Activated CD4-positive, alpha-beta T cell treated with anti-CD3 and anti-CD28 coated beads, Interleukin-2, amount 50 U/mL, for 48 hours (primary cell): ENCODE measurements around the gene EML6.
A peak's percentile ranks its signal among the peaks of the same experiment; 100 is the strongest.

Source experiments
- DNase-seq, 2 experiments: peaks; one replicate each; pipeline ENCODE4 v3.0.0-alpha.2; 2020

Gene EML6

DNA sequence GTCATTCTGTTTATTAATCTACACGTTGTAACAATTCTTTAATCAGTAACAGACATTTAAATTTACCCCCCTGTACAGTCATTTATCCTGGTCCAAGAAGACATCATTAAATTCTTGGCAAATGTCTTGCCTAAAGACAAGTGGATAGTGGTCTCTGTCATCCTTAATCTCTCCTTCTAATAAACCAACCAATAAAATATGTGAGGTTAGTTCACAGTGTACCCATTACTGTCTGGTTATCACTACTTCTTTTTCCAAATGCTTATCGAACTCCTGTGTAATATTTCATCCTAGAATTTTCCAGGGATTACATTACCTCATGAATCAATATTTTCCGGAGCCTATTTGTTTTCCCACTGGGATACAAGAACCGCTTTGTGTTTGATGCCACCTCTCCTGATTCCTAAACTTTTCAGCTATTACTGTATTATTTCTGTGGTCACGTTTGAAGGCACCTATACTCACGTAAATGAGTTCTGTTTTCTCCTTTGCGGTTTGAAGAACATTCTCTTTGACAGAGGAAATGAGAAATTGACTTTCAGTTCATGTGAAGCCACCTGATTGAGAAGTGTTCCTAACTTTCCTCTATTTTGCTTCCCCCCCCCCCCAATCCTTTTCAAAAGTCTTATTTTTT, 195.3 kb downstream of the EML6 start:
- DNase-seq, result no peak

GRCh38 chr2:54920660-54921059, 197.2 kb downstream of the EML6 start:
- DNase-seq, result no peak

DNA sequence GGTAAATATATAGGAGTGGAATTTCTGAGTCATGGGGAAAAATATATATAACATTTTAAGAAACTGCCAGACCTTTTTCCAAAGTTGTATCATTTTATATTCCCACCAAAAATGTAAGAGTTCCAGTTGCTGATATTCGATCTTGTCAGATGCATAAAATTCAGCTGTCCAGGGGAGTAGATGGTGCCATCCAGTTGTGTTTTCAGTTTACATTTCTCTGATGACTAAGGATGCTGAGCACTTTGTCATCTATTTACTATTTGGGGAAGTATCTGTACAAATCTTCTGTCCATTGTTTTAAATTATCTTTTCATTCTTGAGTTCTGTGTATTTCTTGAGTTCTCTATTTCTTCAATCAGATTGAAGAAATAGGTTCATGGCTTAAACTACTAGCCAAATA, 200.7 kb downstream of the EML6 start:
- no peak for DNase-seq

DNA sequence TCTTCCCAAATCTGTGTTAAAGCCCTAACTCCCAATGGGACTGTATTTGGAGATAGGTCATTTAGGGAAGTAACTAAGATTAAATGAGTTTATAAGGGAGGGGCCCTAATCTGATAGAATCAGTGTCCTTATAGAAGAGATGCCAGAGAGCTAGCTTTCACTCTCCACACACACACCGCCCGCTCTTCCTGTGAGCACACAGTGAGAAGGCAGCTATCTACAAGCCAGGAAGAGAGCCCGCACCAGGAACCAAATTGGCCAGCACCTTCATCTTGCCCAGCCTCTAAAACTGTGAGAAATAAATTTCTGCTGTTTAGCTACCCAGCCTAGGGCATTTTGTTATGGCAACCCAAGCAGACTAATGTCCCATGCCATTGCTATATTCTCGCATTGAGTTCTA, 201.6 kb downstream of the EML6 start:
- no peak for DNase-seq

GRCh38 chr2:54927085-54927750, 203.8 kb downstream of the EML6 start:
- no peak for DNase-seq

- no peak for DNase-seq
Measured at GRCh38 chr2:54927751-54928615, 204.5 kb downstream of the EML6 start.

DNA sequence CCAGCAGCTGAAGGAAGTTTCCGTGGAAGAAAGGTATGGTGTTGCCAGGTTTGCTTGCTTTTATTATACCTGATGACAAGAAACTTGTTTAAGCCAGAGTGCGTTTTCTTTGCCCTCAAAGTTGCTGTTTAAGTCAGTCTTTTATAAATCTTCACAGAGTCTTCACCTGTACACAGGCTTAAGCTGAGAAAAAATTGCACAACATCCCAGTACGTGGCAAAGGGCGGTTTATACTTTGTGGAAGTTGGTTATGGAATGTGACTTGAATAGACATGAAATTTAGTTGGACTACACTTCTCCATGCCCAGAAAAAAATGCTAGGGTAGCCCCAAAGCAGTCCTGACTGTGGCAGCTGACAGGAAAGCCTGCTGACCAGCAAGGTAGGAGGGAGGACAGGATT, 205.3 kb downstream of the EML6 start:
- DNase-seq, result no peak

DNA sequence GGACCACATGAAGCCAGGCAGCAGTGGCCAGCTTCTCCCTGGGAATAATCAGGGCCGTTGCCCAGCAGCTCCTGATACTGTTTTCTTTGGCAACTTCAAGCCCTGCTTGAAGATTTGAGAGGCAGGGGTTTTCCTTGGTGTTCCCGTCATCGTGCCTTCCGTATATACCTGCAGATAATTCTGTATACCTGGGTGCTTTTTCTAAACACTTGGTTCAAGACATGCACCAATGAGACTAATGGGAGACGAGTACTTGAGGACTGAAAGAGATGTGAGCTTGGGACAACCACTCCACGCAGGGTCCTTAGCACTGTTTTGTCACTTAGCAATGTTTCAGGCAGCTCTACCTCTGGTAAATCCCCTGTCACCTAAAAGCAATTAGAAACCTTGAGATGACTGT, 208.0 kb downstream of the EML6 start:
- DNase-seq, result no peak

- DNase-seq, result no peak
Measured at GRCh38 chr2:54935389-54935788, 211.9 kb downstream of the EML6 start.

DNA sequence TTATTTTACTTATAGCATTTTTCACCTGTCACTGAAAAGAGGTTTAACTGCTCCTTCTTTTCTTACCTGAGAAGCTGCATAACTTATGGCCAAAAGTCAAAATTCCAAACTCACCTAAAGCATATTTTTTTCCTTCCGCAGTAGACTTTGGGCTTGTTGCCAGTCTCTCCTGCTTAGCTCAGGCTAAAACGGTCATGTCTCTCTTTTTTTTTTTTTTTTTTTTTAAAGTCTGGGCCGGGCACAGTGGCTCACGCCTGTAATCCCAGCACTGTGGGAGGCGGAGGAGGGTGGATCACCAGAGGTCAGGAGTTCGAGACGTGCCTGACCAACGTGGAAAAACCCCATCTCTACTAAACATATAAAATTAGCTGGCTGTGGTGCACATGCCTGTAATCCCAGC, 213.3 kb downstream of the EML6 start:
- no peak for DNase-seq

- DNase-seq, result no peak
Measured at GRCh38 chr2:54939446-54940118, 216.1 kb downstream of the EML6 start.

GRCh38 chr2:54940723-54941122, 217.3 kb downstream of the EML6 start:
- no peak for DNase-seq

DNA sequence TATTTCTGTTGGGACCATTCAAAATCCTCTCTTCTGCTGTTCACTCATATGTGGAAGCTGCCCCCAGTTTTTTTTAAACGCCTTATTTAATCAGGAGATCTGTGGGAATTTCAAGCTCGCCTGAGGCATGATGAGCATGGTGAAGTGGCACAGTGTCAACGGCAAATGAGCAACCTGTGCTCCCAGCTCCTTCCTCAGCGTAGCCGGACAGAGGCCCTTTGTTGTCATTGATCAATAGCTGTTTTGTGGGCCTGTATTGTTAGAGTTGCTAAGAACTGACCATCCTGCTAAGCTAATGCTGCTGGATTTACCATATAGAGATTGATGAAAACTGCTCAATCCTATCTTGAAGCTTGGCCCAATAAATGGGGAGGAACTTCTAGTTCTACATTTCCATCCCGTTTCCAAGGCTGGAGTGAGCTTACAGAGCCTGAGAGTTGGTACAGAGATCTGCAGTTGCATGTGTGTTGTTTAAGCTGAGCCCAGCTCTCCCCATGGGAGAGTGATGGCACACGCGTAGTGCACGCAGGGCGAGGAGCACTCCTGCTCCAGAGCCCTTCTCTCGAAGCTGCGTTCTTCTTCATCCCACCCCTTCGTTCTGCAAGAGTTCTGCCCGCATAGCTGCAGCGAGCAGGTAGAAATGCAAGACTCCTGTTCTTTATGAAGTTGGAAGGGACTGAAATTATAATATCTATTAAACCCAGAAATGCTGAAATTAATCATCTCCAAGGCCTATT, 218.0 kb downstream of the EML6 start:
- DNase-seq, result no peak

DNA sequence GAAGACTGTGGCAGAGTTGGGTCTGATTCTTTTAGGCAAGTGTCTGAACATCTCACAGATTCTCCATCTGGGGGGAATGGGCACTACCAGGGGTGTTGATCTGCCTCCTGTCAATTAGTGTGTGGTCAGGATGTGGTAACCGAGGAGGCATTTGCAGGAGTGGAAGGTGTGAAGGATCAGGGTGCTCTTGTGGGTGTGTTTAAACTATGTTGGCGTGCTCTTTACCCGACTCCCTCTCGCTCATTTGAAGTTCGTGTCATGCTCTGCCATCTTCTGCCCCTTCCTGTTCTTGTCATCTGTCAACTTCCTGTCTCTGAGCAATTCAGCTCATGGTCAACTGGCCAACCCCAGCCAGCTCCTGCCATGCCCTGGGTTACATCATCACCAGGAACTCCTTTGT, 218.9 kb downstream of the EML6 start:
- DNase-seq, result no peak

DNA sequence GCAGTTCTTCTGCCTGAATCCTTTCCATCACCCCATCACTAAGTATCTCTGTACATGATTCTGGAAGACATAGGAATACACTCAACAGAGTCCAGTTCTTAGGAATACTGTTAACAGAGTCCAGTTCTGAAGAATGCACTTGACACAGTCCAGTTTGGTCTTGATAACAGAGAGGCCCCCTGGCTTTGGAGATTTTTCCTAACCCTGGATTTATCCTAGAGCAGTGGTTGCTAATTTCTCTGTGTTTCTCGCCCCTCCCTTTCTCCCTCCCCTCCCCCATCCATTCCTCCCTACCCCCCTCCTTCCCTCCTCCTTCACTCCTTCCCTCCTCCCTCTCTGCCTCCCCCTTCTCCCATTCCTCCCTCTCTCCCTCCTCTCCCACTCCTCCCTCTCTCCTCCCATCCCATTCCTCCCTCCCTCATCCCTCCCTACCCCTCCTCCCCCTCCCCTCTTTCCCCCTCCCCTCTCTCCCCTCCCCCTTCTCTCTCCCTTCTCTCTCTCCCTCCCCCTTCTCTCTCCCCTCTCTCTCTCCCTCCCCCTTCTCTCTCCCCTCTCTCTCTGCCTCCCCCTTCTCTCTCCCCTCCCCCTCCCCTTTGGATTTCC, 221.4 kb downstream of the EML6 start:
- no peak for DNase-seq

GRCh38 chr2:54945391-54946219, 222.1 kb downstream of the EML6 start:
- peak; percentile 13 to 33 for DNase-seq

DNA sequence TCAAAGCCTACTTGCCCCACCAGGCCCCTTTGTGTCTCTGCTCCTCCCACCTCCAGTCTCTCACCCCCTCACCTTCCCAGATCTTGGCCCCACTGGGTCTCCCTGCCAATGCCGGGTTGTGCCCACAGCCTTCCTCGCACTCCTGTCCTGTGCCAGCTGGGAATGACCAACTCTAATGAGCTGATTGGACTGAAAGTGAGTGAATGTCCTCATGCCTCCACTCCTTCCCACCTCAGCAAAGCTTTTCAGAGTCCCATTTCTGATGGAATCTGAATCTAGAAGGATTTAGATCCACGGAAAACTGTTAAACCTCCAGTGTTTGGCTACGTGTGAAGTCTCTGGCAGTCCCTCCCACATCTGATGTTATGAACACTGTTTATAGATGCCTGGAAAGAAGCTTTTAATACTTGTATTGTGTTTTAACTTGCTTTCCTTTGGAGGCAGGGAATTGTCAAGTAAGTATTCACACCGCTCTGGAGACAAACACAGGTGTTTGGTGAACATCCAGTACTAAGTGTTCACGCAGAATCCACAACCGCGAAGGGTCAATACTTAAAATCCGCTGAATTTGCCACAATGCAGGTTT, 222.9 kb downstream of the EML6 start:
- DNase-seq, result no peak

GRCh38 chr2:54947136-54947535, 223.7 kb downstream of the EML6 start:
- no peak for DNase-seq

GRCh38 chr2:54947646-54948045, 224.2 kb downstream of the EML6 start:
- no peak for DNase-seq

- no peak for DNase-seq
Measured at GRCh38 chr2:54948120-54948519, 224.7 kb downstream of the EML6 start.

GRCh38 chr2:54949431-54949830, 226.0 kb downstream of the EML6 start:
- DNase-seq, result no peak
